Activated CD8-positive, alpha-beta T cell treated with anti-CD3 and anti-CD28 coated beads, Interleukin-2, amount 10 ng/mL, durations not matched to agents 7 days and 5 days (primary cell): ENCODE measurements around the gene PHETA1. TPM values are rescaled to one million over a fixed set of nuclear protein-coding genes. Genes with fewer than 3 reads are reported as not detected.

Experiments used
- ATAC-seq: fragments of 150-1000 bp; cut with Tn5 transposase; one replicate; pipeline ENCODE4 v1.10.0; 2021; ENCODE audit warnings: moderate library complexity
- CTCF ChIA-PET: fragments of 350-600 bp; sonication (Branson Sonifier 250); formaldehyde crosslinking; loops from one replicate; lab custom pipeline; 2021; ENCODE audit warnings: antibody characterized with exemption; lab: Charles Lee
- POLR2A ChIA-PET: fragments of 350-600 bp; sonication (Branson Sonifier 250); formaldehyde crosslinking; loops from one replicate; lab custom pipeline; 2021; ENCODE audit warnings: antibody characterized with exemption; lab: Charles Lee
- DNase-seq: peaks from one replicate; pipeline ENCODE4 v3.0.0-alpha.2; 2020
- H3K27ac Mint-ChIP-seq: one replicate; pipeline ENCODE4 v1.8.0; 2021; ENCODE audit warnings: mild to moderate bottlenecking, mixed read lengths
- H3K27me3 Mint-ChIP-seq: one replicate; pipeline ENCODE4 v1.8.0; 2021; ENCODE audit warnings: low read depth, mixed read lengths
- H3K36me3 Mint-ChIP-seq: one replicate; pipeline ENCODE4 v1.8.0; 2021; ENCODE audit warnings: low read depth, mixed read lengths
- H3K4me1 Mint-ChIP-seq: one replicate; pipeline ENCODE4 v1.8.0; 2021; ENCODE audit warnings: low read depth, mixed read lengths
- H3K4me3 Mint-ChIP-seq: one replicate; pipeline ENCODE4 v1.8.0; 2021; ENCODE audit warnings: mild to moderate bottlenecking, mixed read lengths
- H3K9me3 Mint-ChIP-seq: one replicate; pipeline ENCODE4 v1.8.0; 2022; ENCODE audit warnings: mixed read lengths; ENCODE audit not compliant: insufficient read depth
- total RNA-seq, 2 experiments: library from RNA; stranded (reverse); gene quantifications; one replicate each; pipeline ENCODE4 v1.2.3, GENCODE V29; 2021

Gene PHETA1
- total RNA-seq, 2 experiments from 2014 or later = 1.1 to 1.7 TPM

- POLR2A ChIA-PET = no interaction called here
- H3K9me3 Mint-ChIP-seq = no peaks in the 10 kb centered on the region
- CTCF ChIA-PET = interaction anchor here (1.5 kb wide), 1 partner anchor 62 kb away, joined by 3 read pairs; no protein-coding TSS in a partner anchor
- DNase-seq = no peak
- H3K27me3 Mint-ChIP-seq = no peaks in the 10 kb centered on the region
- H3K4me1 Mint-ChIP-seq = no peaks in the 10 kb centered on the region
- no peaks in the 10 kb centered on the region for H3K36me3 Mint-ChIP-seq
- no peak overlapping the region for H3K4me3 Mint-ChIP-seq
- ATAC-seq = no peak
- no peak overlapping the region for H3K27ac Mint-ChIP-seq
These were observed 34.4 kb downstream of the PHETA1 start for GRCh38 chr12:111334393-111334915.

DNA sequence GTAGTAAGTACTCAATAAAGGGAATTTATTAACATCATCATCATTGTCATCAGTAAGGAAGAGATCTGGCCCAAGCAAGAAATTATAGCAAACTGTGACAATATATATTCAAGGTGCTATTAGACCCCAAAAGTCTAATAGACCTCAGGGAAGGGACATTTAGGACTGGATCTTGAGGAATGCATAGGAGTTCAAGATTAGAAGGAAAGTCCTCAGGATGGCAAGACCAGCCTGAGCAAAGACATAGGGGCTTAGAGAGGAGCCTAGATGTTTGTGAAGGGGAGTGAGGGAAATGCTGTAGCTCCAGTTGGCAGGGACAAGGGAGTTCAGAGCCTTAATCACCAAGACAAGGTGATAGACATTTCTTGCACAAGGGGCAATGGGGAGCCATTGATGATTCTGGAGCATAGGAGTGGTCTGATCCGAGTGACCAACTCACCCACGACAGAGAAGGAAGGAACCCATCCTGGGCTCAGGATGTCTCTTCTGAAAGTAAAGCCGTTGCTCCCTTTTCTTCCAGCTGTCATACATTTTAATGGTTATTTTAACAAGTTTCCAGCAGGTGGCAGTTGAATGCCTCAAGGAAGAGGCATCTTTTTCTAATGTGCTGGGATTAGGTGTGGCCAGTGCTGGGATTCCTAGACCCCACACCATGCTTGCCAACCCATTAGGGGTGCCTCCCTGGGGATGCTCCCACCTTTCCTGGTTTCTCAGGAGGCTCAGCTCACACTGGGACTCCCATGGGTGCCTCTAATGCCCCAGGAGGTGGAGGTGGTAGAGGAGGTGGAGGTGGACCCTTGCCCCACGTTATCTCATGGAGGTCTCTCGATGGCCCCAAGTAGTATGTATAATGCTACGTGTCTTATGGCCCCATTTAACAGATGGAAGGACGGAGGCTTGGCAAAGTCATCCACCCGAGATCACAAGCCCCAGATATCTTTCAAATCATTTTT is 37.8 kb downstream of the PHETA1 start:
- H3K9me3 Mint-ChIP-seq = no peaks in the 10 kb centered on the region
- H3K27me3 Mint-ChIP-seq = peaks cover 3% of the 10 kb centered on the region
- ChIA-PET POLR2A (interaction anchor here (0.6 kb wide), 1 partner anchor 52 kb away, joined by 3 read pairs; no protein-coding TSS in a partner anchor), CTCF (interaction anchor here (0.7 to 2.3 kb wide), 7 partner anchors 44 to 482 kb away, joined by 3 to 11 read pairs (median 3); no protein-coding TSS in a partner anchor)
- H3K4me3 Mint-ChIP-seq = no peak overlapping the region
- no peak overlapping the region for H3K27ac Mint-ChIP-seq
- ATAC-seq (peak; percentile 27), DNase-seq (no peak)
- no peaks in the 10 kb centered on the region for H3K36me3 Mint-ChIP-seq
- H3K4me1 Mint-ChIP-seq = no peaks in the 10 kb centered on the region

GRCh38 chr12:111328138-111328537 is 40.8 kb downstream of the PHETA1 start:
- no peaks in the 10 kb centered on the region for H3K4me1 Mint-ChIP-seq
- no peak overlapping the region for H3K4me3 Mint-ChIP-seq
- no peak for DNase-seq
- POLR2A ChIA-PET = no interaction called here
- no peak for ATAC-seq
- H3K9me3 Mint-ChIP-seq = no peaks in the 10 kb centered on the region
- no peak overlapping the region for H3K27ac Mint-ChIP-seq
- CTCF ChIA-PET = no interaction called here
- H3K27me3 Mint-ChIP-seq = peaks cover 3% of the 10 kb centered on the region
- H3K36me3 Mint-ChIP-seq = no peaks in the 10 kb centered on the region

- ChIA-PET CTCF (no interaction called here), POLR2A (no interaction called here)
- H3K4me3 Mint-ChIP-seq = no peak overlapping the region
- no peaks in the 10 kb centered on the region for H3K4me1 Mint-ChIP-seq
- H3K27ac Mint-ChIP-seq = no peak overlapping the region
- peaks cover 3% of the 10 kb centered on the region for H3K27me3 Mint-ChIP-seq
- H3K9me3 Mint-ChIP-seq = no peaks in the 10 kb centered on the region
- DNase-seq (no peak), ATAC-seq (no peak)
- no peaks in the 10 kb centered on the region for H3K36me3 Mint-ChIP-seq
These were observed 41.4 kb downstream of the PHETA1 start for GRCh38 chr12:111327474-111327873.

GRCh38 chr12:111322336-111323250 is 46.3 kb downstream of the PHETA1 start:
- Mint-ChIP-seq H3K27me3 (peaks cover 3% of the 10 kb centered on the region), H3K36me3 (no peaks in the 10 kb centered on the region), H3K27ac (no peak overlapping the region), H3K9me3 (no peaks in the 10 kb centered on the region), H3K4me1 (no peaks in the 10 kb centered on the region), H3K4me3 (no peak overlapping the region)
- CTCF ChIA-PET = no interaction called here
- POLR2A ChIA-PET = interaction anchor here (0.6 kb wide), 1 partner anchor 96 kb away, joined by 3 read pairs; no protein-coding TSS in a partner anchor
- DNase-seq (no peak), ATAC-seq (no peak)

DNA sequence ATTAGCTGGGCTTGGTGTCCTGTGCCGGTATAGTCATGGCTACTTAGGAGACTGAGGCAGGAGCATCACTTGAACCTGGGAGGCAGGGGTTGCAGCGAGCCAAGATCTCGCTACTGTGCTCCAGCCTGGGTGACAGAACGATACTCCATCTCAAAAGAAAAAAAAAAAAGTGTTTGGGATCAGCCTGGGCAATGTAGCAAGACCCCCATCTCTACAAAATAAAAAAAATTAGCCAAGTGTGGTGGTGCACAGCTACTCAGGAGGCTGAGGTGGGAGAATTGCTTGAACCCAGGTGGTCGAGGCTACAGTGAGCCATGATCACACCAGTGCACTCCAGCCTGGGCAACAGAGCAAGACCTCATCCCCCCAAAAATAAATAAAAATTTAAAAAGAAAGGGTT is 47.6 kb downstream of the PHETA1 start:
- H3K4me1 Mint-ChIP-seq = no peaks in the 10 kb centered on the region
- POLR2A ChIA-PET = no interaction called here
- DNase-seq = no peak
- CTCF ChIA-PET = no interaction called here
- no peaks in the 10 kb centered on the region for H3K9me3 Mint-ChIP-seq
- H3K36me3 Mint-ChIP-seq = no peaks in the 10 kb centered on the region
- no peaks in the 10 kb centered on the region for H3K27me3 Mint-ChIP-seq
- no peak overlapping the region for H3K27ac Mint-ChIP-seq
- H3K4me3 Mint-ChIP-seq = no peak overlapping the region
- ATAC-seq = no peak

DNA sequence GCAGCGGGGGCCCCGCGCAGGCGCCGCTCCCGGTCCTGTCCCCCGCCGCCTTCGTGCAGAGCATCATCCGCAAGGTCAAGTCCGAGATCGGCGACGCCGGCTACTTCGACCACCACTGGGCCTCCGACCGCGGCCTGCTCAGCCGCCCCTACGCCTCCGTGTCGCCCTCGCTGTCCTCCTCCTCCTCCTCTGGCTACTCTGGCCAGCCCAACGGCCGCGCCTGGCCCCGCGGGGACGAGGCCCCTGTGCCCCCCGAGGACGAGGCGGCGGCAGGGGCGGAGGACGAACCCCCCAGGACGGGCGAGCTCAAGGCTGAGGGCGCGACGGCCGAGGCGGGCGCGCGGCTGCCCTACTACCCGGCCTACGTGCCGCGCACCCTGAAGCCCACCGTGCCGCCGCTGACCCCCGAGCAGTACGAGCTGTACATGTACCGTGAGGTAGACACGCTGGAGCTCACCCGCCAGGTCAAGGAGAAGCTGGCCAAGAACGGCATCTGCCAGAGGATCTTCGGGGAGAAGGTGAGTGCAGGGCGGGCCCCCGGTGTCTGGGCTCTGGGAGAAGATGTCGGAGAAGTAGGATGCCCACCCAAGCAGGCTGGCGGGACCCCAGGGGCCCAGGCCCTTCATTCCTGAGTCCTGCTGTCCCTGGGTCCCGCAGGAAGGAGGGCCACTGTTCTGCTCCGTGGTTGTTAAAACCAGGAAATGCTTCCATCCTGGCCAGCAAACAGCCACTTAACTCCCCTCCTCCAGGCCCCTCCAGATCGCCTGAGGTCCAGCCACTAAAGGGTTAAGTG is 48.4 kb downstream of the PHETA1 start:
- CTCF ChIA-PET = no interaction called here
- POLR2A ChIA-PET = no interaction called here
- no peaks in the 10 kb centered on the region for H3K36me3 Mint-ChIP-seq
- no peak overlapping the region for H3K27ac Mint-ChIP-seq
- ATAC-seq (no peak), DNase-seq (no peak)
- H3K27me3 Mint-ChIP-seq = no peaks in the 10 kb centered on the region
- H3K4me1 Mint-ChIP-seq = no peaks in the 10 kb centered on the region
- H3K9me3 Mint-ChIP-seq = no peaks in the 10 kb centered on the region
- H3K4me3 Mint-ChIP-seq = no peak overlapping the region

DNA sequence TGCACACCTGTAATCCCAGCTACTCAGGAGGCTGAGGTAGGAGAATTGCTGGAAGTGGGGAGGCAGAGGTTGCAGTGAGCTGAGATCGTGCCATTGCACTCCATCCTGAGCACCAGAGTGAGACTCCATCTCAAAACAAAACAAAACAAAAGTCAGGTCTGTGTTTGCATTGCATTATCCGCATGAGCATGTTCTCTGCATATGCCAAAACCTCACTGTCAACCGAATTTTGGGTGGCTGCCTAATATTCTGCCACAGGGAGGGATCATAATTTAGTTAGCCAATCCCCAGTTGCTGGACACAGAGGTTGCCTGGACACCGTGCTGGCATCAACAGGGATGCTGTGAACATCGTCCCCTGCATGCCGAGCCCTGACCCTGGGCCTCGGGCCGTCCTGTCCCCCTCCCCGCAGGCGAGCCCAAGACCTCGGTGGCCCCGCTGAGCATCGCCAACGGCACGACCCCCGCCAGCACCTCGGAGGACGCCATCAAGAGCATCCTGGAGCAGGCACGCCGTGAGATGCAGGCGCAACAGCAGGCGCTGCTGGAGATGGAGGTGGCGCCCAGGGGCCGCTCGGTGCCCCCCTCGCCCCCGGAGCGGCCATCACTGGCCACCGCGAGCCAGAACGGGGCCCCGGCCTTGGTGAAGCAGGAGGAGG is 49.2 kb downstream of the PHETA1 start:
- no peaks in the 10 kb centered on the region for H3K36me3 Mint-ChIP-seq
- H3K27me3 Mint-ChIP-seq = no peaks in the 10 kb centered on the region
- no peak for DNase-seq
- H3K27ac Mint-ChIP-seq = no peak overlapping the region
- ChIA-PET POLR2A (no interaction called here), CTCF (no interaction called here)
- H3K4me3 Mint-ChIP-seq = no peak overlapping the region
- no peak for ATAC-seq
- H3K9me3 Mint-ChIP-seq = no peaks in the 10 kb centered on the region
- no peaks in the 10 kb centered on the region for H3K4me1 Mint-ChIP-seq

DNA sequence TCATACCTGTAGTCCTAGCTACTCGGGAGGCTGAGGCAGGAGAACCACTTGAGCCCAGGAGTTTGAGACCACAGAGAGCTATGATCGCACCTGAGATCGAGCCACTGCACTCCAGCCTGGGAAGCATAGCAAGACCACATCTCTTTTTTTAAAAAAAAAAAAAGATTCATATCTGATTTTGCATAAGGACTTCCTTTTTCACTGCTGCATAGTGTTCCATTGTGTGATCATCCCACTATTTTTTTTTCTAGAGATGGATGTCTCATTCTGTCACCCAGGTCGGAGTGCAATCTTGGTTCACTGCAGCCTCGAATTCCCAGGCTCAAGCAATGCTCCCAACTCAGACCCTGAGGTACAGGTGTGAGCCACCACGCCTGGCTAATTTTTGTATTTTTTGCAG is 50.4 kb downstream of the PHETA1 start:
- ChIA-PET POLR2A (no interaction called here), CTCF (no interaction called here)
- H3K36me3 Mint-ChIP-seq = no peaks in the 10 kb centered on the region
- H3K27ac Mint-ChIP-seq = no peak overlapping the region
- H3K4me3 Mint-ChIP-seq = no peak overlapping the region
- no peaks in the 10 kb centered on the region for H3K27me3 Mint-ChIP-seq
- H3K9me3 Mint-ChIP-seq = no peaks in the 10 kb centered on the region
- DNase-seq (no peak), ATAC-seq (no peak)
- no peaks in the 10 kb centered on the region for H3K4me1 Mint-ChIP-seq

DNA sequence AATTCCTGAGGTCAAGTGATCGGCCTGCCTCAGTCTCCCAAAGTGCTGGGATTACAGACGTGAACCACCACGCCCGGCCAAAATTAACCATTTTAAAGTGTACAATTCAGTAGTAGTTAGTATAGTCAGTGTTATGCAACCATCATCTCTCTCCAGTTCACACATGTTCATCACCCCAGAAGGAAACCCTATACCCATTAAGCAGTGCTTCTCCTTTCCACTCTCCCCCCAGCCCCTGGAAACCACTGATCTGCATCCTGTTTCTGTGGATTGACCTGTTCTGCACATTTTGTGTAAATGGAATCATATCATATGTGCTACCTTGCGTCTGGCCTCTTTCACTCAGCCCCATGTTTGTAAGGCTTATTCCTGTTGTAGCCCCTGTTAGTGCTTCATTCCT is 52.2 kb downstream of the PHETA1 start:
- POLR2A ChIA-PET = no interaction called here
- ATAC-seq = no peak
- CTCF ChIA-PET = no interaction called here
- DNase-seq = no peak
- no peaks in the 10 kb centered on the region for H3K9me3 Mint-ChIP-seq
- no peak overlapping the region for H3K27ac Mint-ChIP-seq
- no peaks in the 10 kb centered on the region for H3K36me3 Mint-ChIP-seq
- no peaks in the 10 kb centered on the region for H3K27me3 Mint-ChIP-seq
- H3K4me3 Mint-ChIP-seq = no peak overlapping the region
- H3K4me1 Mint-ChIP-seq = no peaks in the 10 kb centered on the region
